ENCODE data around the gene CERS4.
"Not testable (repeated sequence)": the region's sequence is repeated elsewhere in the genome, so short reads cannot be mapped to it uniquely, and the experiment has no call there.

Gene CERS4

DNA sequence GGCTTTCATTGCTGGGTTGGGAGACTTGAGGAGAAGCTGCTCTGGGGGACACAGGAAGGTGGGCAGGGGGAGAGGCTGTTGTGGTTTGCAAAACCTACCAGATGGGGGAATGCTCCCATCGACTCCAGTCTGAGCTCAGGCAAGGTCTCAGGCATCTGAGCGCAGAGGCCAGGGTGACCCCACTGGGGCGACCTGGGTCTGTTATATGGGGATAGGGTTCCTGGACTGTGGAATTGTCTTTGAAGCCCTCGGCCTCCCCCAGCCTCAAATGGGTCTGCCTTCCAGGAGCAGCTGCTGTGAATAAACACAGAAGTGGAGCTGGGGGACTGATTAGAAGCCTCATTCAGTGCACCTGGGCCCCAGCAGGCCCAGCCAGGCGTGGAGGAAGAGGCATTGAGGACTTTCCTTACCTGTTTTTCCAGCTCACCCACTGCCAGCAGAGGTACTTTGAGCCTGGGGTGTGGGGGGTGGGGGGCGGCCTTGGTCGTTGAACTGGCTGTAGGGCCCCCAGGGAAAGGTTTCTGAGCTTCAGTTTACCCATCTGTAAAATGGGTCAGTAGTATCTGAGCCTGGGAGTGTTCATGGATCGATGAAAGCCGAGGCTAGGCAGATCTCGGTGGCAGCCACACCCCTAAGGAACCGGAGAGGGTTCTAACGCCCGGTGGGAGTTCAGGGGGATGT lies 1.4 kb downstream of the CERS4 start:
- no peak for DNase-seq

DNA sequence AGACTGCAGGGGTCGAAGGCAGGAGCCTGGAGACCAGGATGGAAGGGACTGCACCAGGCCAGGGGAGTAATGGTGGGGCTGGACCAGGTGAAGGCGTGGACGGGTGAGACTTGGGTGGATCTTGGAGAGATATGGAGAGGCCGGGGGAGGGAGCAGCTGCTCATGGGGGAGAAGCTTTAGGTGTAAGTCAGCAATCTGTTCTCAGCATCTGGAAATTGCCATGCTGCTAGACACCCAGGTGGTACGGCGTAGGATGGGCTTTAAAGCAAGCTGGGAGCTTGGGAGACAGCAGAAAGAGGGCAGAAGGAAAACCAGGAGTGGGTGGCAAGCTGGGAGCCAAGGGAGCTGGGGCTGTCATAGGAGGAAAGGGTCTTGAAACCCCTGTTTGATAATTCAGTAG lies 3.0 kb downstream of the CERS4 start:
- DNase-seq, result no peak

DNA sequence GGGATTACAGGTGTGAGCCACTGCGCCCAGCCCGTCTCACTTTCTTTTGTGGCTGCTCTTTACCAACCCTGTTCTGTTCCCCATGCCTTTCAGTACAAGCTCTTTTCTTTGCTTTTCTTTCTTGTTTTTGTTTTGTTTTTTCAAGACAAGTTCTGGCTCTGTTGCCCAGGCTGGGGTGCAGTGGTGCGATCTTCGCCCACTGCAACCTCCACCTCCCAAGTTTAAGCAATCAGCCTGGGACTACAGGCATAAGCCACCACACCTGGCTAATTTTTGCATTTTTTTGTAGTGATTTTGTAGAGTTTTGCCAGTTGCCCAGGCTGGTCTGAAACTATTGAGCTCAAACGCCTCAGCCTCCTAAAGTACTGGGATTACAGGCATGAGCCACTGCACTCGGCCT lies 3.7 kb downstream of the CERS4 start:
- no peak for DNase-seq

DNA sequence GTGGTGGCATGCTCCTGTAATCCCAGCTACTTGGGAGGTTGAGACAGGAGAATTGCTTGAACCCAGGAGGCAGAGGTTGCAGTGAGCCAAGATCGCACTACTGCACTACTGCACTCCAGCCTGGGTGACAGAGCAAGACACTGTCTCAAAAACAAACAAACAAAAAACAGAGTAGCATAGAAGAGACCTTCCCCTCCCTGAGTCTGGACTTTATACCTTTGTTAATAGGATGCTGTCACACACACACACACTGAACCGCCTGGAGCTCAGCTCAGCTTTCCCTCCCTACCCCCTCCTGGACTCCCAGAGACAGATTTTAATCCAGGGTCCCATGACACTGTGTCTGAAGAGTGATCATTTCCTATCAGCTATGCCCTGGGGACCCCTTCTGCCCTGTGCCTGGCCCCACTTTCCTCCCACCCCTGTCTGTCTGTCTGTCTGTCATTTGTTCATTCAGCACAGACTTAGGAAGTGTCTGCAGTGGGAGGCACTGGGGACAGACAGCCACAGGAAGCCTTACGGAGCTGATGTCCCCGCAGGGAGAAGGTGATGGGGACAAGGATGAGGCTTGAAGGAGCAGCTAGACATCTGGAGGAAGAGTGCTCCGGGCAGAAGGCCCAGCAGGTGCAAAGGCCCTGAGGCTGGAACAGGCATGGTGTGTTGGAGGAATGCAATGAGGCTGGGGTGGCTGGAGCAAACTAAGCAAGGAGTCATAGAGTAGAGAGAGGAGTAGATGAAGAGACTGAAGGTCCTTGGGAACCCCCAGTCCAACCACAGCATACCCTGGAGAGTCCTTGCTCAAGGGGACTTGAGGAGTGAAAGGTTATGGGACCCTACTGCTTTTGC lies 4.9 kb downstream of the CERS4 start:
- DNase-seq, result no peak

DNA sequence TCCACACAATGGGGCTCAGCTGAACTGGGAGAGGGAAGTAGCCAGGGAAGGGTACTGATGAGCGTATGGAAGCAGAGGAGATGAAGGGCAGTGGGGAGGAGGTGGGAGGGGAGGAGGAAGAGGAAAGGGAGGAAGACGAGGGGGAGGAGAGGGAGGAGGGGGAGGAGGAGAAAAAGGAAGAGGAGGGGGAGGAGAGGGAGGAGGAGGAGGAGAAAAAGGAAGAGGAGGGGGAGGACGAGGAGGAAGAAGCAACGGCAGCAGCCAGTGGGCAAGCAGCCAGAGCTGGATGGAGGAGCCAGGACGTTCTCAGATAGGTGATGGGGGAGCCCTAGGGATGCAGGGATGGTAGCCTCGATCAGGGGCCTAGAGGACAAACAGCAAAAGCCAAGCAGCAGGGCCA lies 5.6 kb downstream of the CERS4 start:
- no peak for DNase-seq

DNA sequence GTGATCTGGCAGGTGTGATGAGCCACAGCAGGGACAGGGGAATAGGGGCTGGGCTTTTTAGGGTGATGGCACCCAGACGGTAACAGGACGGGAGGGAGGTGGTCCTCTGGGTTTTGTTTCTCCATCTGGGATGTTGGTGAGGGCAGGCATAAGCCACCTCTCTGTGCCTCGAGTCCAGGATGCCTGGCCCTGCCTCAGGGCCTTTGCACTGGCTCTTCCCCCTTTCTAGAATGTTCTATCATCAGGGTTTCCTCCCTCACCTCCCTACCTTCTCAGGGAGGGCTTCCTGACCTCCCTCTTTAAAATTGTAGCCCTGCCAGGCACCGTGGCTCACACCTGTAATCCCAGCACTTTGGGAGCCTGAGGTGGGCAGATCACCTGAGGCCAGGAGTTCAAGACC lies 6.6 kb downstream of the CERS4 start:
- no peak for DNase-seq

GRCh38 chr19:8216357-8216756 lies 7.2 kb downstream of the CERS4 start:
- no peak for DNase-seq

GRCh38 chr19:8218127-8218526 lies 9.0 kb downstream of the CERS4 start:
- not testable (repeated sequence) for DNase-seq

GRCh38 chr19:8220481-8220880 lies 11.3 kb downstream of the CERS4 start:
- DNase-seq, result no peak

GRCh38 chr19:8221161-8221560 lies 12.0 kb downstream of the CERS4 start:
- no peak for DNase-seq

GRCh38 chr19:8223442-8223841 lies 14.3 kb downstream of the CERS4 start:
- not testable (repeated sequence) for DNase-seq

GRCh38 chr19:8224394-8225145 lies 15.4 kb downstream of the CERS4 start:
- DNase-seq, result no peak

DNA sequence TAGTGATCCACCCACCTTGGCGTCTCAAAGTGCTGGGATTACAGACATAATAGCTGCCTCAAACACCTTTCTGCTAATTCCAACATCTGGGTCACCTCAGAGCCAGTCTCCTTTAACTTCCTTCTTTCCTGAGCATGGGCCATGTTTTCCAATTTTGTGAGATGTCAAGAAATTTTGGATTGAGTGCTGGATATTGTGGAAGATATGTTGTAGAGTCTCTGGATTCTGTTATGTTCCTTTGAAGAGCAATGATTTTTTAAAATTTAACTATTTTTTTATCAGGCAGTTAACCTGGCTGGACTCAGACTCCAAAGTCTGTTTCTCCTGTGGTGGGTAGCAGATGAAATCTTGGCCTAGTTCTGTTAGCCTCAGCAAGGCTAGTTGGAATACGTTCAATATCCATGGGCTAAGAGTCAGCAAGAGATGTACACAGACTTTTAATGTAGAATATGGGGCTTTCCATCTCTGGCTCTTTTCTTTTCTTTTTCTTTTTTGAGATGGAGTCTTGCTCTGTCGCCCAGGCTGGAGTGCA lies 22.0 kb downstream of the CERS4 start:
- no peak for DNase-seq

- no peak for DNase-seq
Measured at GRCh38 chr19:8233370-8233769, 24.2 kb downstream of the CERS4 start.

DNA sequence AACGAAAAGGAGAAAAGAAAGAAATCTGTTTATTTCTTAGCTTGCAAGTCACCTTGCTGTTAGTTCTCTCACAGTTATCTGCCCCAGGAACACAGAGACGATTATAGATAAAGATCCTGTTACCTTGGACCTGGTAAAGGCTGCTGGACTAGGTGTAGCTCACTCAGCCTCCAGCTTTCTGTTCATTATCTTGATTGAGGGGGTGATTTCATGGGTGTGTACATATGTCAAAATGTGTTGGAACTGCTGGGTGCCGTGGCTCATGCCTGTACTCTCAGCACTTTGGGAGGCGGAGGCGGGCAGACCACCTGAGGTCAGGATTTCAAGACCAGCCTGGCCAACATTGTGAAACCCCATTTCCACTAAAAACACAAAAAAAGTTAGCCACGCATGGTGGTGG lies 27.9 kb downstream of the CERS4 start:
- no peak for DNase-seq

GRCh38 chr19:8238251-8238650 lies 29.1 kb downstream of the CERS4 start:
- DNase-seq, result no peak

DNA sequence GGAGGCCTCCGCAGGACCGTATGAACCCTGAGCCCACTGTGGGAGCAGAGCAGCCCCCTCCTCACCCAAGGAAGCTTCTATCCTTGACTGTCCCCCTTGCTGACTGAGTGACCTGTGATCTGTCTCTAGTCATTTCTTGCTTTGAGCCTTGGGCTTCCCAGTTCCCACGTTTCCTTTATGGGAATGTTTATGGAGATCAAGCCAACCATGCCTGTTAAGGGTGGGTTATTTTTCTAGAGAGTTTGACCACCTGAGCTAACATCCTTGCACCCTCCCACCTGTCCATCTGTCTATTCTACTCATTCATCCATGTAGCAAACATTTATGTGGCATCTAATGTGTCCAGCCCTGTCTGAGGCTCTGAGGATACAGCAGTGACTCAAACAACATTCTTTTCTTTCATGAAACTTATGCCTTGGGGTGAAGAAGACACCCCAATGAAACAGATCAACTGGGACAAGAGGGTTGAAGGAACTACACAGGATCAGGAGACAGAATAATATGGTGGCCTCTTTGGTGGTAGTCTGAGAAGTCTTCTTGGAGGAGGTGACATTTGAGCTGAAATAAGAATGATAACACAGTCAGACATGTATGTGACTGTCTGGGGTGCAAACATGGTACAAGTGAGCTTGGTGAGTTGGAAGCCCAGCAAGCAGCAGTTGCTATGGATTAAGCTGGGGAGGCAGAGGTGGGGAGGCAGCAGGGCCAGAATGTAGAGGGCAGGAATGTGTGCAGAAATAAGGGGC lies 30.5 kb downstream of the CERS4 start:
- DNase-seq, result no peak

DNA sequence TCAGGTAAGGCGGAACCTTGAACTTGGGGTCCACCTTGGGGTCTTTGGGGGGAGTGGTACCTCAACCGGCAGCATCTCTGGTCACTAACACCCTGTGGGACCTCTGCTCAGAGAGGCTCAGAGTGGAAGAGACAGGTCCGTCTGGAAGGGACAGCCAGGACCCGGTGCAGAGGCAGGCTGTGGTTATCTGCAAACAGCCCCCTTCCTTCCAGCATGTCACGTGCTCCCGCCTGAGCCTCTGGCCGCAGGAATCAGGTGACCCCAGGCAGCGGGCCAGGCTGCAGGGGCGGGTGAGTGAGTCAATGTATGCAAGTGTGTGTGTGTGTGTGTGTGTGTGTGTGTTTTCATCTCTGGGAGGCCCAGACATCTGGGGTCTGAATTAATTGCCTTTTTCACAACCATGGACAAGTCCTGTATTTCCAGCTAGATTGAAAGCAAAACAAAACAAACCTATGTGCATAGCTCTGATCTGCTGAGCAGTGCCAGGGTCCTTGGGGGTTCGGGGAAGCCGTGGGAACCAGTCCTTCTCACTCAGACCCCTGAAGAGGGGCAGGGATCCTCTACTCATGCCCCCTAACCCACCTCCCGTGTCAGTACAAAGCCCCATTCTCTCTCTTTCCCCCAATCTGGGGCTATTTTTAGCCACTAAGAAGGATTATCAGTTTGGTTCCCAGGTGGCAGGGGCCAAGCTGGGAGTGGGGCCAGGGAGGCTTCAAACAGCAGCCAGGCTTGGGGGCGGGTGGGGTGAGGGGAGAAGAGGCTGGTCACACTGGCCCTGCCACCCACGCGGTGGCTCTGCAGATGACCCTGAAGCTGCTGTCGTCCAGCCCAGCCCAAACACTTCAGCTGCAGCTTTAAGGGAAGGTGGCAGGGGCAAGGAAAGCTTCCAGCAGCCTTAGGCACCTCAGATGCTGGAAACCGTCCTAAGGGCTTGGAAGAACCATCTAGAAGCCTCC lies 31.4 kb downstream of the CERS4 start:
- no peak for DNase-seq

DNA sequence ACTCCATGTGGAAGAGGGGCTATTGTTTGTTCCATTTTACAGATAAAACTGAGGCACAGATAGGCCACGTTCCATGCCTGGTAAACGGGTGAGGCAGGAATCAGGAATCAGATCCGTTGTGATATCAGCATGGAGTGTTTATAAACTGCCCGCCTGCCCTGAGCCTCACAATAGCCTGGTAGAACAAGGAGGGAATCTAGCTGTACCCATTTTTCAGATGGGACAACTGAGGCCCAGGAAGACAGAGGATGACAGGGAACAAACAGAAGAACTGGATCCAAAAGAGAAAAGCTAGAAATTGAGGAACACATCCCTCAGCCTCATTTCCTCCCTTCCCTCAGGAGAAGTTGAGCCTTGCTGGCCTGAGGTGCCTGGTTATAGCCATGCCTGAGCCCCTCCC lies 32.5 kb downstream of the CERS4 start:
- DNase-seq, result no peak

DNA sequence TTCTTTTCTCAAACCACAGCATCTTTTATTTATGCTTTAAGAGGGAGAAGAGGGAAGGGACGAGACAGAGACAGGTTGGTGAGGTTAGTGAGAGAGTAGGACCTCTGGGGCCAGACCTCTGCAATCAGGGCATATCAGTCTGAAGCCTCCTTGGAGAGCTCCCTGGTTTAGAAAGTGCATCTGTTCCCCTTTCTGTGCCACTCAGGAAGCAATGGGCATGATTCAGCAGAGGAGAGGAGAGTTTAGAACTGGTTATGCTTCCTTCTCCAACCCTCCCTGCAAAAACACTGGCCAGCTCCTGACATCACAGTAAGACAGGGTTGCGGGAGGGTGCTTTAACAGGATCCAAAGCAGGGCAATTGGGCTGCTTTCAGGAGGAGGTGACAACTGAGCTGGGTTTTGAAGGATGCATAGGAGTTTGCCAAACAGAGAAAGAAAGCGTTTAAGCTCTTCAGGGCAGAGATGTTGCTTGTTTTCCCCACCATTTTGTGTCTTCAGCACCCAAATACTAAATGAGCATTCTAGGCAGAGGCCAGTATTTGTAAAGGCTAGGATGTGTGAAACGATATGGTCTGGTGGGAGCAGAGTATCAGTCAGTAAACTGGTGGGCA lies 33.1 kb downstream of the CERS4 start:
- DNase-seq, result no peak

DNA sequence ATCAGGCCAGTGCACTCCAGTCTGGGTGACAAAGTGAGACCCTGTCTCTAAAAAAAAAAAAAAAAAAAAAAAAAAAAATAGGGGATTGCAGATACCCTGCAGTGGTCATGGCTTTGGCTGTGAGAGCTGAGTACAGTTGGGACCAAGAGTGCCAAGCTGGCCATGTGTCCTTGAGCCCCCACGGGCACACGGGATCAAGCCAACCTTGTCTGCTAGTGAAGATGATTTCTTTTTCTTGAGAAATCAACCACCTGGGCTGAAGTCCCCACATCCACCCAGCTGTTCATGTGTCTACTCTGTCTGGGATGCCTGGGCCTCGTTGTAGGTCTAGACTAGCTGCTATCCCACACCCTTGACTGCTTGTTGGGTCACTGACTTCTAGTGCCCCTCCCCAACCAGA lies 34.0 kb downstream of the CERS4 start:
- no peak for DNase-seq

Data from T-helper 9 cell (primary cell).